ENCODE data around the gene REEP5. TPM values are rescaled to one million over a fixed set of nuclear protein-coding genes. Genes with fewer than 3 reads are reported as not detected.

The REEP5 gene
- polyA plus RNA-seq, 1 of the 3 experiments (the other 2 are of a cell fraction): 124 TPM

- Histone ChIP-seq H3K4me1 (ENCODE audit: control insufficient read depth in 1 of 2, insufficient read depth in 2 of 2, low read depth in 1 of 2, low read length in 1 of 2) (peaks cover 0 to 6% of the 10 kb centered on the region in 2 experiments; a peak in 2 of 4 replicates), H3K9ac (no peak overlapping the region), H3K36me3 (replicated peaks in 1 of 2; ENCODE audit: control insufficient read depth in 1 of 2, insufficient read depth in 2 of 2, low read length in 1 of 2) (no peaks in the 10 kb centered on the region), H4K20me1 (ENCODE audit: insufficient read depth) (no peaks in the 10 kb centered on the region), H3K9me2 (no peaks in the 10 kb centered on the region), H3K27ac (ENCODE audit: low read depth in 2 of 2, low read length in 1 of 2) (no peak overlapping the region), H3F3A (replicated peaks; ENCODE audit: insufficient read depth) (no peaks in the 10 kb centered on the region), H3K9me3 (no peaks in the 10 kb centered on the region), H3K4me3 (ENCODE audit: low read depth in 2 of 2, low read length in 1 of 2) (no peak overlapping the region), H3K79me2 (ENCODE audit: insufficient read depth) (no peaks in the 10 kb centered on the region), H3K4me2 (no peak overlapping the region), H3K27me3 (ENCODE audit: insufficient read depth) (no peaks in the 10 kb centered on the region), H2AFZ (ENCODE audit: low read depth) (no peak overlapping the region)
- ChIA-PET CTCF (no interaction called here), POLR2A (no interaction called here)
- 92% methylated on average over 4 of the region's 4 CpGs for WGBS (ENCODE audit: low lambda C conversion rate)
- no peak for DNase-seq
- TF ChIP-seq GATA2 (CRISPR knock-in tag; IDR thresholded peaks at IDR 0.05): no peak
- TF ChIP-seq MEF2A (IDR thresholded peaks at IDR 0.05; ENCODE audit: borderline replicate concordance, low read depth): no peak
- no peak for TF ChIP-seq NRF1 (IDR thresholded peaks at IDR 0.05; ENCODE audit: low read depth, low read length)
- TF ChIP-seq FOXM1 (IDR thresholded peaks at IDR 0.05; ENCODE audit: low read depth): no peak
- no peak for TF ChIP-seq USF2 (IDR thresholded peaks at IDR 0.05; ENCODE audit: borderline replicate concordance, low read depth, low read length)
- TF ChIP-seq SIN3A (IDR thresholded peaks at IDR 0.05; ENCODE audit: borderline replicate concordance, low read depth, low read length): no peak
- TF ChIP-seq CHD2 (IDR thresholded peaks at IDR 0.05; ENCODE audit: low read length, partially characterized antibody): no peak
- TF ChIP-seq JUND (IDR thresholded peaks at IDR 0.05): no peak
Measured at GRCh38 chr5:112971276-112971675, 49.2 kb upstream of the REEP5 start.

- no peaks in the 10 kb centered on the region for H3K36me3 ChIP-seq (replicated peaks in 1 of 2; ENCODE audit: control insufficient read depth in 1 of 2, insufficient read depth in 2 of 2, low read length in 1 of 2)
- H3K4me1 ChIP-seq (ENCODE audit: control insufficient read depth in 1 of 2, insufficient read depth in 2 of 2, low read depth in 1 of 2, low read length in 1 of 2): peaks cover 0 to 4% of the 10 kb centered on the region in 2 experiments; a peak in 1 of 4 replicates
- no peaks in the 10 kb centered on the region for H4K20me1 ChIP-seq (ENCODE audit: insufficient read depth)
- ChIA-PET CTCF (no interaction called here), POLR2A (interaction anchor here (0.9 kb wide), 1 partner anchor 8 kb away, joined by 3 read pairs; the partner anchor contains the start of gene DCP2)
- no peaks in the 10 kb centered on the region for H3K9me3 ChIP-seq
- 65% methylated on average over 5 of the region's 5 CpGs for WGBS (ENCODE audit: low lambda C conversion rate)
- no peak overlapping the region for H3K4me3 ChIP-seq (ENCODE audit: low read depth in 2 of 2, low read length in 1 of 2)
- no peak overlapping the region for H3K27ac ChIP-seq (ENCODE audit: low read depth in 2 of 2, low read length in 1 of 2)
- no peak for DNase-seq
- no peaks in the 10 kb centered on the region for H3K27me3 ChIP-seq (ENCODE audit: insufficient read depth)
- no peak overlapping the region for H2AFZ ChIP-seq (ENCODE audit: low read depth)
- H3K4me2 ChIP-seq: no peak overlapping the region
- H3K79me2 ChIP-seq (ENCODE audit: insufficient read depth): no peaks in the 10 kb centered on the region
- no peaks in the 10 kb centered on the region for H3K9me2 ChIP-seq
- no peak overlapping the region for H3K9ac ChIP-seq
- H3F3A ChIP-seq (replicated peaks; ENCODE audit: insufficient read depth): peaks cover 12% of the 10 kb centered on the region
- no peak for TF ChIP-seq TAF1 (IDR thresholded peaks at IDR 0.05; ENCODE audit: borderline replicate concordance, low read depth, low read length)
- TF ChIP-seq IRF3 (IDR thresholded peaks at IDR 0.05; ENCODE audit: low read depth, low read length): no peak
- no peak for TF ChIP-seq FOSL2 (IDR thresholded peaks at IDR 0.05; ENCODE audit: borderline replicate concordance, low read depth)
- TF ChIP-seq RFX5 (IDR thresholded peaks at IDR 0.05; ENCODE audit: low read length): no peak
- TF ChIP-seq REST (IDR thresholded peaks at IDR 0.05; ENCODE audit: low read depth, low read length): no peak
Measured at GRCh38 chr5:112968411-112969106, 46.5 kb upstream of the REEP5 start.

Measured in SK-N-SH (cell line).